Measurements from ENCODE around the gene PARVG.

- TF ChIP-seq CTCF (optimal IDR thresholded peaks at IDR 0.05 in 1 of 3, IDR thresholded peaks at IDR 0.05 in 1 of 3, conservative IDR thresholded peaks at IDR 0.05 in 1 of 3; ENCODE audit: extremely low read depth in 1 of 3, insufficient read depth in 2 of 3, low read length in 3 of 3) (no peak), EZH2 (IDR thresholded peaks at IDR 0.05; ENCODE audit: low read length) (no peak)
Measured at GRCh38 chr22:44136112-44136511, 44.6 kb upstream of the PARVG start.

All from keratinocyte (primary cell).